ENCODE measurements around the gene AP2M1.

Gene AP2M1

DNA sequence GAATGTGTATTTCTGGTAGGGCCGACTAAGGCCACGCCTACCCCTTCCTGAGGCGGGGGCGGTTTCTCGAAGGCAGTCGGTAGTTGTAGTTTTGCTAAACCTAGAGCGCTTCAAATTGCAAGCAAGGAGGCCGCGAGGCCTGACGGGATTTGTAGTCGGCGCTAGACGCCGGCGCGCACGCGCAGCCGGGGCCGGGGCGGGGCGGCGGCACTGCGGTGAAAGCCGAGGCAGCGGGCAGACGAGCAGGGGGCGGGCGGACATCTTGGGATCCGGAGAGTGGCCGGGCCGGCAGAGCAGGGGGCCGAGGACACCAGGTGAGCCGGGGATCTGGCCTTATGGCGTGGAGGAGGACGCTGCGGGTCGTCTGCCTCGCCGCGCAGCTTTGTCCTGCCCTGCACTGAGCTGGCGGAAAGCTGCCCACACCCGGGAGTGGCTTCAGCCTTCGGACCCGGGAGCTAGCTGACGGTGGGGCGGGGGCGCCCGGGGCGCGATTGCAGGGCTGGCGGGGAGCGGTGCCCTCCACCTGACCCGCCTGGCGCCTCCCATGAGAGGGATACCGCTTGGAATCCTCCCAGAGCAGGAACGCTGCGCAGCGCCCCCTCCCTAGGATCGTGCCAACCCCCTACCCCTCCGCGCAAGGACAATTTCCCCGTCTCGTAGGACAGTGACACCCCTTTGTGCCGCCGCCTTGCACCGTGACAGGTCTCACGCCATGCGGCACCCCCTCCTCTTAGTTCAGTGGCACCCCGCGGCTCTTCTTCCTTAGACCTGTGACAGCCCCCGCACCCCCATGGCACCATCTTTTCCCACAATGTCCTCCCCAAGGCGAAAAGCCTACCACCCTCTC, at the start of gene AP2M1:
AP2M1 (plus strand) TSS at position 210 of the 847 bp plus-strand sequence. CDS start 2,139 bp downstream, outside the sequence.
- H3K9me3 Mint-ChIP-seq: no peaks in the 10 kb centered on the region
- peak within 1 kb of the TSS; percentile 99 for H3K4me3 Mint-ChIP-seq
- H3K4me1 Mint-ChIP-seq: peaks cover 26% of the 10 kb centered on the region
- no peaks in the 10 kb centered on the region for H3K27me3 Mint-ChIP-seq
- H3K27ac Mint-ChIP-seq: peak within 1 kb of the TSS; percentile 92
- peaks cover 5% of the 10 kb centered on the region for H3K36me3 Mint-ChIP-seq

- Mint-ChIP-seq H3K4me3 (no peak overlapping the region), H3K36me3 (no peaks in the 10 kb centered on the region), H3K4me1 (no peaks in the 10 kb centered on the region), H3K9me3 (no peaks in the 10 kb centered on the region), H3K27ac (no peak overlapping the region), H3K27me3 (peaks cover 2% of the 10 kb centered on the region)
Measured at GRCh38 chr3:184126006-184126405, 48.6 kb upstream of the AP2M1 start.

- no peak overlapping the region for H3K4me3 Mint-ChIP-seq
- peaks cover 2% of the 10 kb centered on the region for H3K27me3 Mint-ChIP-seq
- peaks cover 8% of the 10 kb centered on the region for H3K4me1 Mint-ChIP-seq
- no peaks in the 10 kb centered on the region for H3K9me3 Mint-ChIP-seq
- H3K36me3 Mint-ChIP-seq: no peaks in the 10 kb centered on the region
- H3K27ac Mint-ChIP-seq: no peak overlapping the region
Measured at GRCh38 chr3:184129012-184129411, 45.6 kb upstream of the AP2M1 start.

DNA sequence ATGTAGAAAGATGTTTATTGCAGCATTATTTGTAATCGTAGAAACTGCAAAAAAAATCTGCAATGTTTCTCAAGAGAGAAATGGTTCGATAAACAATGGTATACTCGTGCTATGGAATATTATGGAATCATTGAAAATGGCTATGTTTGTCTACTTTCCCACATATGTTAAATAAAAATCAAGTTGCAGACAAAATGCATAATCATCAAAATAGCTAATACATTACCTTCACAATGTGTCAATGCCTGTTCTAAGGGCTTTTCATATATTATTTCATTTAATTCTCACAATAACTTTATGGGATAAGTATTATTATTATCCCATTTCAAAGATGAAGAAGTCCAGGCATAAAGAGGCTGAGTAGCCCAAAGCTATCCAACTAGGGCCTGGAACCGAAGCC, 41.7 kb upstream of the AP2M1 start:
- peaks cover 6% of the 10 kb centered on the region for H3K36me3 Mint-ChIP-seq
- H3K9me3 Mint-ChIP-seq: no peaks in the 10 kb centered on the region
- no peak overlapping the region for H3K27ac Mint-ChIP-seq
- peaks cover 2% of the 10 kb centered on the region for H3K27me3 Mint-ChIP-seq
- no peak overlapping the region for H3K4me3 Mint-ChIP-seq
- peaks cover 30% of the 10 kb centered on the region for H3K4me1 Mint-ChIP-seq

GRCh38 chr3:184133840-184134745, 40.6 kb upstream of the AP2M1 start:
- Mint-ChIP-seq H3K4me3 (peak overlapping the region; percentile 94), H3K36me3 (peaks cover 7% of the 10 kb centered on the region), H3K4me1 (peaks cover 31% of the 10 kb centered on the region), H3K9me3 (no peaks in the 10 kb centered on the region), H3K27me3 (no peaks in the 10 kb centered on the region), H3K27ac (peak overlapping the region; percentile 98)

DNA sequence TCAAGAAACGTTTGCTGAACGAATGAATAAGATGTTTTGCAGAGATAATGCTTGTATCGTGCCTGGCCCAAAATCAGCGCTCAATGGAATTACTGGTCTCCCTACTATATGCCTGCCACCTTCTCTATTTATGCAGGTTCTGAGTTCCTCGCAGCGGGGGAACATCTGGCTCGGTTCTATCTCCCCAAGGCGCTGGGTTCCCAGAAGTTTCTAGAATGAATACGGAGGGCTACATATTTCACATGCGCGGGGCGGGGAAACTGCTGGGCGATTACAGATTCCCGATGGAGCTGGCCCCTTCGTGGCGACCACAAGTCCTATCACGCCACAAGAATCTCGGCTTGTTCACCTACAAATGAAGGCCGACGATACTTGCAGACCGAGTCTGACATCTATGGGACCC, 39.9 kb upstream of the AP2M1 start:
- H3K27me3 Mint-ChIP-seq: no peaks in the 10 kb centered on the region

GRCh38 chr3:184135149-184135910, 39.3 kb upstream of the AP2M1 start, which contains the start of gene EIF2B5:
Gene EIF2B5 (plus strand): TSS chr3:184135358. CDS start chr3:184135386, 28 bp downstream.
- Mint-ChIP-seq H3K4me3 (peak within 1 kb of the TSS; percentile 94), H3K27ac (peak within 1 kb of the TSS; percentile 98), H3K9me3 (no peaks in the 10 kb centered on the region), H3K4me1 (peaks cover 31% of the 10 kb centered on the region), H3K36me3 (peaks cover 12% of the 10 kb centered on the region), H3K27me3 (no peaks in the 10 kb centered on the region)

More for the DNA sequence above, 39.9 kb upstream of the AP2M1 start:
- H3K36me3 Mint-ChIP-seq: peaks cover 7% of the 10 kb centered on the region
- peaks cover 31% of the 10 kb centered on the region for H3K4me1 Mint-ChIP-seq
- peak overlapping the region; percentile 94 for H3K4me3 Mint-ChIP-seq
- H3K9me3 Mint-ChIP-seq: no peaks in the 10 kb centered on the region
- peak overlapping the region; percentile 98 for H3K27ac Mint-ChIP-seq

DNA sequence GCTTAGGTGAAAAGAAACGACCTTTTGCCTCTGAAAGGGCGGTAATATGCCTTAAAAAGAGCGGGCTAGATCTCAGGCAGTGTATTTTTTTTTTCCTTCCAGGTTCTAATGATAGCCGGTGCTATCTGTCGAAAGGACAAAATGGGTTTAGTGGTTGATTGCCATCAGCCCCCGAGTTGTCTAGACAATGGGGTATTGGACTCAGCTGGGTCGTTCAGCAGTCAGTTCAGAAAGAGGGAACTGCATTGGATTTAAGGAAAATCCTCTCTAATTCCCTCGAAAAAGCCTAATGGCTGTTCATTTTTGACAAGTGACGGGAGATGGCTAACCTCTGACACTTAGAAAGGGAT, 38.8 kb upstream of the AP2M1 start:
- Mint-ChIP-seq H3K36me3 (peaks cover 13% of the 10 kb centered on the region), H3K27me3 (no peaks in the 10 kb centered on the region)

DNA sequence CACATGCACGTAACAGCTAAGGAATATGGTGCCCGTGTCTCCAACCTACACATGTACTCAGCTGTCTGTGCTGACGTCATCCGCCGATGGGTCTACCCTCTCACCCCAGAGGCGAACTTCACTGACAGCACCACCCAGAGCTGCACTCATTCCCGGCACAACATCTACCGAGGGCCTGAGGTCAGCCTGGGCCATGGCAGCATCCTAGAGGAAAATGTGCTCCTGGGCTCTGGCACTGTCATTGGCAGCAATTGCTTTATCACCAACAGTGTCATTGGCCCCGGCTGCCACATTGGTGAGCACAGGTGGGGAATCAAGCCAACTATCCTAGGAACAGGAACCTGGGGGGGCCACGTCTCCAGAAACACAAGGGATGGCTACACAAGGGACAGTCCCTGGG, 34.2 kb upstream of the AP2M1 start:
- Mint-ChIP-seq H3K4me1 (peaks cover 23% of the 10 kb centered on the region), H3K27me3 (no peaks in the 10 kb centered on the region), H3K27ac (no peak overlapping the region), H3K9me3 (no peaks in the 10 kb centered on the region), H3K4me3 (no peak overlapping the region), H3K36me3 (peaks cover 13% of the 10 kb centered on the region)

More for the DNA sequence above, 38.8 kb upstream of the AP2M1 start:
- H3K27ac Mint-ChIP-seq: peak overlapping the region; percentile 98
- no peaks in the 10 kb centered on the region for H3K9me3 Mint-ChIP-seq
- H3K4me1 Mint-ChIP-seq: peaks cover 31% of the 10 kb centered on the region
- H3K4me3 Mint-ChIP-seq: peak overlapping the region; percentile 94

GRCh38 chr3:184142199-184142598, 32.5 kb upstream of the AP2M1 start:
- Mint-ChIP-seq H3K36me3 (peaks cover 12% of the 10 kb centered on the region), H3K27me3 (no peaks in the 10 kb centered on the region), H3K4me1 (peaks cover 9% of the 10 kb centered on the region), H3K4me3 (no peak overlapping the region), H3K27ac (no peak overlapping the region), H3K9me3 (no peaks in the 10 kb centered on the region)

DNA sequence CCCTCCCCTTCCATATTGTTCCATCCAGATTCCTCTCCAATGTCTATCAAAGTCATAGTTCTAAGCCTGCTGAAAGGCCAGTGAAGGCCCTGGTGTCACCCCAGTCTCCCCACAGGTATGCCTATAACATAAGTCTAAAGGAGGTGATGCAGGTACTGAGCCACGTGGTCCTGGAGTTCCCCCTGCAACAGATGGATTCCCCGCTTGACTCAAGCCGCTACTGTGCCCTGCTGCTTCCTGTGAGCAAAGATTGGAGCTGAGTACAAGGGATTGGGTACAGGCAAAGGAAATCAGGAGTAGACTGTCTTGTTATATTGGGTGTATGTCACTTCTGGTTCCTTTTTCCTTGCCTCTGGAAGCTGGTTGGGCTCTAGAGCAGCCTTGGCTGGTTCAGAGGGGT, 31.3 kb upstream of the AP2M1 start:
- Mint-ChIP-seq H3K27me3 (no peaks in the 10 kb centered on the region), H3K36me3 (peaks cover 8% of the 10 kb centered on the region), H3K9me3 (no peaks in the 10 kb centered on the region), H3K27ac (no peak overlapping the region), H3K4me3 (no peak overlapping the region), H3K4me1 (no peaks in the 10 kb centered on the region)

DNA sequence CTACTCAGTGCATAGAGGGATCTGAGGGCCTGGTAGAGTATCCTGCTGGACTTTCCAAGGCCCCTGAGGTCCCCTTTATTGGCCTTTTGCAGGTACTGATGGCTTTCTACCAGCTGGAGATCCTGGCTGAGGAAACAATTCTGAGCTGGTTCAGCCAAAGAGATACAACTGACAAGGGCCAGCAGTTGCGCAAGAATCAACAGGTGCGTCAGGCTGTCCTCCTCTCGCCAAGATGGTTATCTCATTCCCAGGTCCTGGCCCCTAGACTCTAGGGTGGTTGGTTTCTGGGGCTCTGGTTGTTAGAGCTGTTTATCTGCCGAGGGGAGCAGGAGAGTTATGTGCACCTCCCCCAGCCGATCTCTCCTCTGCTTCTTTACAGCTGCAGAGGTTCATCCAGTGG, 30.1 kb upstream of the AP2M1 start:
- H3K27ac Mint-ChIP-seq: no peak overlapping the region
- H3K9me3 Mint-ChIP-seq: no peaks in the 10 kb centered on the region
- no peaks in the 10 kb centered on the region for H3K4me1 Mint-ChIP-seq
- H3K27me3 Mint-ChIP-seq: no peaks in the 10 kb centered on the region
- H3K4me3 Mint-ChIP-seq: no peak overlapping the region
- H3K36me3 Mint-ChIP-seq: peaks cover 6% of the 10 kb centered on the region

- H3K27me3 Mint-ChIP-seq: no peaks in the 10 kb centered on the region
- H3K4me3 Mint-ChIP-seq: no peak overlapping the region
- H3K4me1 Mint-ChIP-seq: no peaks in the 10 kb centered on the region
- H3K9me3 Mint-ChIP-seq: no peaks in the 10 kb centered on the region
- peaks cover 4% of the 10 kb centered on the region for H3K36me3 Mint-ChIP-seq
- H3K27ac Mint-ChIP-seq: no peak overlapping the region
Measured at GRCh38 chr3:184145111-184145524, 29.5 kb upstream of the AP2M1 start.

- no peaks in the 10 kb centered on the region for H3K36me3 Mint-ChIP-seq
- H3K9me3 Mint-ChIP-seq: no peaks in the 10 kb centered on the region
- H3K4me3 Mint-ChIP-seq: no peak overlapping the region
- no peak overlapping the region for H3K27ac Mint-ChIP-seq
- H3K27me3 Mint-ChIP-seq: no peaks in the 10 kb centered on the region
- H3K4me1 Mint-ChIP-seq: no peaks in the 10 kb centered on the region
Measured at GRCh38 chr3:184145751-184146270, 28.8 kb upstream of the AP2M1 start.

- no peaks in the 10 kb centered on the region for H3K27me3 Mint-ChIP-seq
- H3K4me3 Mint-ChIP-seq: no peak overlapping the region
- no peaks in the 10 kb centered on the region for H3K9me3 Mint-ChIP-seq
- H3K27ac Mint-ChIP-seq: no peak overlapping the region
- H3K4me1 Mint-ChIP-seq: no peaks in the 10 kb centered on the region
- no peaks in the 10 kb centered on the region for H3K36me3 Mint-ChIP-seq
Measured at GRCh38 chr3:184148076-184148475, 26.6 kb upstream of the AP2M1 start.
